Thyroid gland (tissue), 4 donors: ENCODE data around the gene SLC25A30. TPM values are rescaled to one million over a fixed set of nuclear protein-coding genes. Genes with fewer than 3 reads are reported as not detected.

ENCODE experiments used
- DNase-seq, 2 donors: peaks; one replicate each; pipeline ENCODE4 v3.0.0-alpha.2; 2019
- H3K27ac ChIP-seq, 3 donors: fragments of 200-600 bp; sonication (generic); 1 replicate in 2 of 3; 2 replicates in 1 of 3; pipeline ENCODE4 v1.5.1; 2016 to 2019; ENCODE audit warnings: mild to moderate bottlenecking in 1 of 3, moderate library complexity in 1 of 3
- H3K27me3 ChIP-seq: fragments of 200-600 bp; sonication (generic); one replicate; pipeline ENCODE4 v1.5.1; 2019
- H3K36me3 ChIP-seq, 2 donors: fragments of 200-600 bp; sonication (generic); one replicate each; pipeline ENCODE4 v1.5.1; 2016 to 2019
- H3K4me1 ChIP-seq, 2 donors: fragments of 200-600 bp; sonication (generic); one replicate each; pipeline ENCODE4 v1.5.1; 2017 to 2019
- H3K4me3 ChIP-seq, 3 donors: fragments of 200-600 bp; sonication (generic); replicated peaks in 1 of 3; 1 replicate in 2 of 3; 2 replicates in 1 of 3; pipeline ENCODE4 v1.5.1; 2016; ENCODE audit warnings: mild to moderate bottlenecking in 1 of 3
- H3K9me3 ChIP-seq: fragments of 200-600 bp; sonication (generic); one replicate; pipeline ENCODE4 v1.5.1; 2017
- POLR2A ChIP-seq, 2 donors: fragments of 450-650 bp; IDR thresholded peaks; one replicate each; pipeline ENCODE4 v1.6.1; 2017; ENCODE audit warnings: antibody characterized with exemption in 2 of 2, mild to moderate bottlenecking in 2 of 2, moderate library complexity in 1 of 2
- WGBS, 2 donors: methylation state at CpG; one replicate each; pipeline ENCODE4 v1.1.5; 2017; 5-methylcytosine and 5-hydroxymethylcytosine counted together
- intact Hi-C: fragments of 100-400 bp; cut with DNase I; formaldehyde crosslinking; loops from one replicate; pipeline ENCODE4 v1.15.1; 2023
- total RNA-seq, 4 donors: library from RNA; depleted of rRNA; stranded (reverse); fragments of >200 nt; gene quantifications; one replicate each; pipeline ENCODE4 v1.2.3, GENCODE V29; 2016
- TF ChIP-seq, protein P1 (sequence below), 6 experiments: fragments of 200-600 bp in 3 of 6; fragments of 450-650 bp in 3 of 6; sonication (generic) in 3 of 6; IDR thresholded peaks; one replicate each; pipeline ENCODE4 v1.5.1; 2016 to 2019; ENCODE audit warnings: antibody characterized with exemption in 6 of 6, mild to moderate bottlenecking in 2 of 6, inconsistent platforms in 1 of 6, moderate library complexity in 1 of 6

Gene SLC25A30
- total RNA-seq, 4 donors from 2014 or later = 11.3 to 16.1 (median 15.9) TPM

DNA sequence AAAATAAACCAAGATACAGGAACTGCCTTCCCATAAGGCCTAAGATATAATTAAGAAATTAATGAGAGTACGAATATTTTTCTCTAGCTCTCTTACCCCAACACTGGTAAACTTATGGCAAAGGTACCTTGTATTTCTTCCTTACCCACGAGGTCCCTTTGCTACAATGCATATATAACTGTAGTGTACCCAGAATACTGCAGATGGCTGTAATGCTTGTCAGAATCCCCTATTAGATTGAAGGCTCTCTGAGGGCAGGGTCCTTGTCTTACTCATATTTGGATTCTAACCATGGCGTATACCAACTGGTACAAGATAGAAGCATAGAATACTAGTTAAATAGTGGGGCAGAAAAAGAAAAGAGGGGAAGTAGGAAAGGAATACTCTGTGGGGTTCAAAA, 15.1 kb downstream of the SLC25A30 start:
- no peaks in the 10 kb centered on the region for H3K27me3 ChIP-seq
- DNase-seq = no peak
- H3K4me1 ChIP-seq = peaks cover 5 to 20% of the 10 kb centered on the region in 2 donors
- H3K36me3 ChIP-seq = peaks cover 12 to 15% of the 10 kb centered on the region in 2 donors
- H3K27ac ChIP-seq = peak overlapping the region; percentile 87 to 90 (median 88)
- H3K9me3 ChIP-seq = no peaks in the 10 kb centered on the region
- H3K4me3 ChIP-seq = no peak overlapping the region
- intact Hi-C loops = no loop called here
- WGBS, 2 donors = 83 to 88% methylated on average over 3 of the region's 3 CpGs
- TF ChIP-seq POLR2A (IDR thresholded peaks at IDR 0.05) = no peak
- TF ChIP-seq, protein P1, sequence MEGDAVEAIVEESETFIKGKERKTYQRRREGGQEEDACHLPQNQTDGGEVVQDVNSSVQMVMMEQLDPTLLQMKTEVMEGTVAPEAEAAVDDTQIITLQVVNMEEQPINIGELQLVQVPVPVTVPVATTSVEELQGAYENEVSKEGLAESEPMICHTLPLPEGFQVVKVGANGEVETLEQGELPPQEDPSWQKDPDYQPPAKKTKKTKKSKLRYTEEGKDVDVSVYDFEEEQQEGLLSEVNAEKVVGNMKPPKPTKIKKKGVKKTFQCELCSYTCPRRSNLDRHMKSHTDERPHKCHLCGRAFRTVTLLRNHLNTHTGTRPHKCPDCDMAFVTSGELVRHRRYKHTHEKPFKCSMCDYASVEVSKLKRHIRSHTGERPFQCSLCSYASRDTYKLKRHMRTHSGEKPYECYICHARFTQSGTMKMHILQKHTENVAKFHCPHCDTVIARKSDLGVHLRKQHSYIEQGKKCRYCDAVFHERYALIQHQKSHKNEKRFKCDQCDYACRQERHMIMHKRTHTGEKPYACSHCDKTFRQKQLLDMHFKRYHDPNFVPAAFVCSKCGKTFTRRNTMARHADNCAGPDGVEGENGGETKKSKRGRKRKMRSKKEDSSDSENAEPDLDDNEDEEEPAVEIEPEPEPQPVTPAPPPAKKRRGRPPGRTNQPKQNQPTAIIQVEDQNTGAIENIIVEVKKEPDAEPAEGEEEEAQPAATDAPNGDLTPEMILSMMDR (IDR thresholded peaks at IDR 0.05) = no peak

DNA sequence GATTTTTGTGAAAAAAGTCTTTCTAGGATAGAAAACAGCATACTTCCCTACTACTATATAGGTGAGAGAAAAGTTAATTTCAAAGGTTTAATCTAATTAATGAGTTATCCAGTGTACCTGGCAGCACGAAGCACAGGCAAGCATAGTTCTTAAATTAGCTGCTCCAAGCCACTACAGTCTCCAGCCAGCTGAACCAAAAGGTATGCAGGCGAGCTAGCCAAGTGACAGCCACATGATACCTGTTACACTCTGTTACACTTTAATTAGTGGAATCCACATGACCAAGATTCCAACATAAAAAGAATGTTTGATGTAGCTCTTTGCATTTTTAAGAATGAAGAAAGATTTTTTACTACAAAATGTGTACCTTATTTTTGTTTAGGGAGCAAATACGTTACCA, 15.5 kb downstream of the SLC25A30 start:
- Histone ChIP-seq H3K4me1 (peaks cover 5 to 20% of the 10 kb centered on the region in 2 donors), H3K27ac (peak overlapping the region; percentile 87 to 90 (median 88)), H3K27me3 (no peaks in the 10 kb centered on the region), H3K36me3 (peaks cover 9 to 10% of the 10 kb centered on the region in 2 donors), H3K4me3 (no peak overlapping the region), H3K9me3 (no peaks in the 10 kb centered on the region)
- peak; percentile 85 to 88 for DNase-seq
- 40 to 44% methylated on average over 3 of the region's 3 CpGs for WGBS, 2 donors
- intact Hi-C loops = no loop called here
- TF ChIP-seq, protein P1 (IDR thresholded peaks at IDR 0.05) = no peak
- TF ChIP-seq POLR2A (IDR thresholded peaks at IDR 0.05) = peak in 1 of 2 donors; percentile 8

DNA sequence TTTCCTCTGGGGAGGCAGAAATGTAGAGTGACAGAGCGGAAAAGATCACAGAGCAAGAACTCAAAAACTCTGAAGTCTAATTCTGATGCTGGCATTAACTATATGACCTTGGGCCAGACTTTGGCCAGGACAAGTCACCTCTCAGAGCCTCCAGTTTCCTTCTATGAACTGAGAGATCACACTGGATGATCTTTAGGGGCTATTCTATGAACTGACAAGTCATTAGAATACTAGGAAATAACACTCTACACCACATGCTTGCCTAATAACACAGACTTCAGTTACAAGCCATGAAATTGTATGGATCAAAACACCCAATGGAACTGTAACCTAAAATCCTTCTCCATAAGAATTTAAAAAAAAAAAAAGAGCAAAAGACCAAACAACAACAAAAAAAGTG, 16.9 kb downstream of the SLC25A30 start:
- 90 to 100% methylated on average over 1 of the region's 1 CpG for WGBS, 2 donors
- TF ChIP-seq, protein P1 (IDR thresholded peaks at IDR 0.05) = no peak
- TF ChIP-seq POLR2A (IDR thresholded peaks at IDR 0.05) = no peak
- peaks cover 5 to 6% of the 10 kb centered on the region in 2 donors for H3K36me3 ChIP-seq

DNA sequence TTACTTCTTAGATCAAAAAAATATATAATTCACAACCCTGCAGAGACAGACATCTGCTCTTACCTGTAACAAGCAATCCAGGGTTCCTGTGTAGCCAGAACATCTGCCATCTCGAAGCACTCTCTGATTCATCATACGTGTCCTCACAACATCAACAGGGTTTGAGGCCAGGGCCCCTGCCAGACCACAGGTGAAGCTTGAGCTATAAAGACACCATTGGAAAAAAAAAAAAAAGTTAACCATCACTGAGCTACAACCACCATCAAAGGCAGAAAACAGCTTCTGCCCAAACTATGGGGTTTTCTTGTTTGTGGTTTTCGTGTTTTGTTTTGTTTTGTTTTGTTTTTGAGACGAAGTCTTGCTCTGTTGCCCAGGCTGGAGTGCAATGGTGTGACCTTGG, 19.3 kb downstream of the SLC25A30 start:
- WGBS, 2 donors = 90 to 93% methylated on average over 4 of the region's 4 CpGs
- H3K4me3 ChIP-seq = no peak overlapping the region
- peak overlapping the region in 1 of 3 donors; percentile 34 for H3K27ac ChIP-seq
- peaks cover 18 to 38% of the 10 kb centered on the region in 2 donors for H3K4me1 ChIP-seq
- TF ChIP-seq, protein P1 (IDR thresholded peaks at IDR 0.05) = no peak
- TF ChIP-seq POLR2A (IDR thresholded peaks at IDR 0.05) = no peak
- intact Hi-C loops = no loop called here
- peaks cover 5 to 6% of the 10 kb centered on the region in 2 donors for H3K36me3 ChIP-seq
- H3K9me3 ChIP-seq = no peaks in the 10 kb centered on the region
- no peak for DNase-seq
- no peaks in the 10 kb centered on the region for H3K27me3 ChIP-seq

More for the DNA sequence above, 16.9 kb downstream of the SLC25A30 start:
- intact Hi-C loops = no loop called here
- Histone ChIP-seq H3K27ac (peak overlapping the region in 2 of 3 donors; percentile 17 to 88), H3K4me3 (no peak overlapping the region), H3K4me1 (peaks cover 9 to 28% of the 10 kb centered on the region in 2 donors), H3K9me3 (no peaks in the 10 kb centered on the region), H3K27me3 (no peaks in the 10 kb centered on the region)
- DNase-seq = no peak

DNA sequence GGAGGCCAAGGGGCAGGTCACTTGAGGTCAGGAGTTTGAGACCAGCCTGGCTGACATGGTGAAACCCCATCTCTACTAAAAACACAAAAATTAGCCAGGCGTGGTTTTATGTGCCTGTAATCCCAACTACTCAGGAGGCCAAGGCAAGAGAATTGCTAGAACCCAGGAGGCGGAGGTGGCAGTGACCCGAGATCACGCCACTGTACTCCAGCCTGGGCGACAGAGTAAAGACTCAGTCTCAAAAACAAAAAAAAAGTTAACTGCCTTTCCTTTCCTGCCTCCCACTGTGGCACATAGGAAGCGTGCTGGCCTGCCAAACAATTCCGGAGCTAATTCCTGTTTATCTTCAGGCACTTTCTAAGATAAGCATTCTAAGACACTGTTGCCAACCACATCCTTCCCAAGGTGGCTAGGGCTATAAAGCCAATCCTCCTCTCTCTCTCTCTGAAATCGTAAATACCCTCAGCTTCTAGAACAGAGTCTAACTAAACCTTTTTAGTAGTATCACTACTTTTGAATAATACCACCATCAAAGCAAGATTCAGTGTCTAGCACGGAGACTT, 21.6 kb downstream of the SLC25A30 start:
- no peaks in the 10 kb centered on the region for H3K9me3 ChIP-seq
- no peak overlapping the region for H3K4me3 ChIP-seq
- H3K27ac ChIP-seq = peak overlapping the region in 2 of 3 donors; percentile 12 to 59
- intact Hi-C loops = no loop called here
- no peaks in the 10 kb centered on the region for H3K27me3 ChIP-seq
- 59 to 78% methylated on average over 8 to 9 of the region's 9 CpGs for WGBS, 2 donors
- DNase-seq = peak in 1 of 2 donors; percentile 27
- peaks cover 5 to 6% of the 10 kb centered on the region in 2 donors for H3K36me3 ChIP-seq
- peaks cover 18 to 27% of the 10 kb centered on the region in 2 donors for H3K4me1 ChIP-seq
- TF ChIP-seq, protein P1 (IDR thresholded peaks at IDR 0.05) = no peak
- TF ChIP-seq POLR2A (IDR thresholded peaks at IDR 0.05) = no peak
